Coronary artery (tissue), 2 donors: ENCODE data around the gene GTPBP1.

Source experiments
- DNase-seq: peaks from one replicate; pipeline ENCODE4 v3.0.0-alpha.2; 2017; ENCODE audit warnings: low spot score
- H3K27ac ChIP-seq, 2 donors: fragments of 200-600 bp; sonication (generic); one replicate each; pipeline ENCODE4 v1.5.1; 2016 to 2019
- H3K4me3 ChIP-seq: fragments of 200-600 bp; sonication (generic); 2 replicates; pipeline ENCODE4 v1.5.1; 2016; ENCODE audit warnings: mild to moderate bottlenecking, moderate library complexity
- CTCF ChIP-seq: fragments of 200-600 bp; sonication (generic); IDR thresholded peaks from one replicate; pipeline ENCODE4 v1.5.1; 2019; ENCODE audit warnings: antibody characterized with exemption

The GTPBP1 gene

DNA sequence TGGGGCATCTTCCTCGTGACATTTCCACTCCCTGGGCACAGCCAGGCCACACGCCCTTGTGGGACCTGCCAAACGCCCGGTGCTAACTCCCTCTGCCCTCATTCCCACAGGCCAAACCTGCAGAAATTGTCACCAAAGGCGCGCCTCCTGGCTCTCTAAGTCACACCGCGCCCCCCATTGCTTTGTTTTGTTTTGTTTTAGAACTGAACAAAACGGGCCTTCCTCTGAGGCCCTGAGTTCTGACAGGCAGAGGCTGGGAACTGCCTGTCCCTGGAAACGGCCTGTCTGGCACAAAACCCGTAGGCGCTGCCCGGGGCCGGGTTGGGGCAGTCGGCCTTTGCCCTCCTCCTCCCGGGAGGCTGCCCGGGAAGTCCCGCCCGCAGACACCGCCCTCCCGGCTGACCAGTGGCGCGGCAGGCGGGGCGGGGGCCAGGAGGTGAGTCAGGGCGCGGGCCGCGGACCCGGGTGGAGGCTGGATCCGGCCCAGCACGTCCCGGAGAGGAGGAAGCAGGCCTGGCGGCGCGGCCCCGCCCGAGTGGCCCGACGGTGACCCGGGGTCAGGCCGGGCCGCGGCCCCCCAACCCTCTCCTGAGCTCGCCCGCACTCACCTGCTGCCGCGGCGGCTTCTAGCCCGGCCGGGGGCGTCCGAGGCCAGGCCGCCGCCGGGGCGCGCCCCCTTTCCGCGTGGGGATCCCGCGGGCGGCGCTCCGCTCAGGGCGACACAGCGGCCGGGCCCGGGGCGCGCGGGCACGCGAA is 49.6 kb downstream of the GTPBP1 start:
- TF ChIP-seq CTCF, result no peak

GRCh38 chr22:38755911-38756532 is 50.3 kb downstream of the GTPBP1 start, which contains the start of gene SUN2:
Gene SUN2 (minus strand): TSS chr22:38755998. CDS start chr22:38752628, 3,370 bp downstream.
- TF ChIP-seq CTCF, result no peak
- peak within 1 kb of the TSS; percentile 94 for H3K4me3 ChIP-seq
- DNase-seq, result peak; percentile 97
- H3K27ac ChIP-seq, result peak within 1 kb of the TSS; percentile 97 to 100

More for the DNA sequence above, 49.6 kb downstream of the GTPBP1 start:
- H3K27ac ChIP-seq, result peak overlapping the region; percentile 97 to 100
- H3K4me3 ChIP-seq, result peak overlapping the region; percentile 94
- peak; percentile 98 for DNase-seq

- H3K27ac ChIP-seq, result peak overlapping the region; percentile 97 to 100
- peak overlapping the region; percentile 94 for H3K4me3 ChIP-seq
- DNase-seq, result no peak
- no peak for TF ChIP-seq CTCF
These were observed 51.1 kb downstream of the GTPBP1 start for GRCh38 chr22:38756711-38757463.

GRCh38 chr22:38757464-38757757 is 51.7 kb downstream of the GTPBP1 start:
- DNase-seq, result no peak
- Histone ChIP-seq H3K27ac (peak overlapping the region in 1 of 2 donors; percentile 11), H3K4me3 (no peak overlapping the region)
- no peak for TF ChIP-seq CTCF

- no peak overlapping the region for H3K27ac ChIP-seq
- TF ChIP-seq CTCF, result no peak
- DNase-seq, result no peak
- H3K4me3 ChIP-seq, result no peak overlapping the region
These were observed 52.7 kb downstream of the GTPBP1 start for GRCh38 chr22:38758276-38758945.

- H3K27ac ChIP-seq, result no peak overlapping the region
- no peak overlapping the region for H3K4me3 ChIP-seq
- no peak for TF ChIP-seq CTCF
- no peak for DNase-seq
These were observed 53.3 kb downstream of the GTPBP1 start for GRCh38 chr22:38759005-38759404.
